ENCODE data around the gene ADCY4. TPM values are rescaled to one million over a fixed set of nuclear protein-coding genes. Genes with fewer than 3 reads are reported as not detected.

Gene ADCY4
- total RNA-seq, 2 donors from 2014 or later: 10.6 to 14.8 TPM

DNA sequence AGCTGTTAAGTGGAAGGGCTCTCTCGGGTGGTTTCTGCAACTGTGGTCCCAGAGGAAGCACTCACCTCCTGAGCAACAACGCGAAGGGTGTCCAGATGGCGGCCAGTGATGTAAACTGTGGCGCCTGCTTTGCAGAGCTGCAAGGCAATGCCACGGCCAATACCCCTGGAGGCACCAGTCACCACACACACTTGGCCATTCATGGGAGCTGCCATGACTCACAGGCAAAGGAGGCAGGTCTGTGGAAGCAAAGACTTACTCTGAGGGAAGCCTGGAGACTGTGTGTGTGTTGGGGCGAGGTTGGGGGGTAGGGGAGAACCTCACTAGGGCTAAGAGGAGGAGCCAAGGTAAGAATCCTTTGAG lies 36.0 kb downstream of the ADCY4 start:
- H3K9me3 ChIP-seq: no peaks in the 10 kb centered on the region
- peak; percentile 6 for ATAC-seq
- no peak for TF ChIP-seq POLR2A (IDR thresholded peaks at IDR 0.05)
- TF ChIP-seq, protein P1, sequence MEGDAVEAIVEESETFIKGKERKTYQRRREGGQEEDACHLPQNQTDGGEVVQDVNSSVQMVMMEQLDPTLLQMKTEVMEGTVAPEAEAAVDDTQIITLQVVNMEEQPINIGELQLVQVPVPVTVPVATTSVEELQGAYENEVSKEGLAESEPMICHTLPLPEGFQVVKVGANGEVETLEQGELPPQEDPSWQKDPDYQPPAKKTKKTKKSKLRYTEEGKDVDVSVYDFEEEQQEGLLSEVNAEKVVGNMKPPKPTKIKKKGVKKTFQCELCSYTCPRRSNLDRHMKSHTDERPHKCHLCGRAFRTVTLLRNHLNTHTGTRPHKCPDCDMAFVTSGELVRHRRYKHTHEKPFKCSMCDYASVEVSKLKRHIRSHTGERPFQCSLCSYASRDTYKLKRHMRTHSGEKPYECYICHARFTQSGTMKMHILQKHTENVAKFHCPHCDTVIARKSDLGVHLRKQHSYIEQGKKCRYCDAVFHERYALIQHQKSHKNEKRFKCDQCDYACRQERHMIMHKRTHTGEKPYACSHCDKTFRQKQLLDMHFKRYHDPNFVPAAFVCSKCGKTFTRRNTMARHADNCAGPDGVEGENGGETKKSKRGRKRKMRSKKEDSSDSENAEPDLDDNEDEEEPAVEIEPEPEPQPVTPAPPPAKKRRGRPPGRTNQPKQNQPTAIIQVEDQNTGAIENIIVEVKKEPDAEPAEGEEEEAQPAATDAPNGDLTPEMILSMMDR (IDR thresholded peaks at IDR 0.05): no peak
- peak overlapping the region; percentile 89 to 95 for H3K4me3 ChIP-seq
- H3K4me1 ChIP-seq: peaks cover 45% of the 10 kb centered on the region
- H3K27ac ChIP-seq: peak overlapping the region; percentile 61 to 91 (median 85)
- intact Hi-C loops (cut with DNase I): no loop called here
- peak in 1 of 4 donors; percentile 32 for DNase-seq
- WGBS, 2 donors: 17 to 25% methylated on average over 7 of the region's 7 CpGs
- H3K36me3 ChIP-seq (replicated peaks in 1 of 2; ENCODE audit: insufficient read depth in 1 of 2, low read depth in 2 of 2): peaks cover 0 to 18% of the 10 kb centered on the region in 2 donors
- no peaks in the 10 kb centered on the region for H3K27me3 ChIP-seq

DNA sequence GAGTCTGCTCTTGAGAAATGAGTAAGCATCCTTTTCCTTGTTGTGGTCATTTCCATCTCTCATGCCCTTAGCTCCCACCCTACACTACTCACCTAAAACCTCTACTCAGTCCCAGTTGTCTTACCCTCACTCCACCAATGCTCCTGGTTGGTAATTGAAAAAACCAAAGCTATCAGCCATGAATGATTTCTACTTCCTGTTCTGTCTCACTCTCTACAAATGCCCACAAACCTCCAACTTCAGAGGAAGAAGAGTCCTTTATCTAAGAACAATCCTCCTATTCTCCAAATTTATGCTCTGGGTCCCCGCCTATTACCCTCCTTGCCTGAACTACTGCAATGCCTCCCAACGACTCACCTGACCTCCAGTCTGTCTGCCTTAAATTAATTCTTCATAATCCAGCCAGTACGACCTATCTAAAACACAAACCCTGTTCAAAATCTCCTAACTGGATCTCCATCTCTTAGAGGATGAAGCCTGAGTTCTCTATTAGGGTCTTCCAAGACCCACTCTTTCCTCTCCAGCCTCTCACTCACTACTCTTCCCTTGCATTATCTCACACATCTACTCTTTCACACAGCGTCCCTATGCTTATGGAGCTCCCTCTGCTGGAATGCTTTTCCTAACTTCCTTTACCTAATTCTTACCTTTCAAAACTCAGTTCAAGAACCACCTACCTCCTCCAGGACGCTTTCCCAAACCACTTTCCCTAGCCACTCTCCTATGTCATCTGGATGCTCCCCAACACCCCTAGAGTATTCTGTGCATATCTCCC lies 37.5 kb downstream of the ADCY4 start:
- WGBS, 2 donors: 26 to 27% methylated on average over 5 of the region's 5 CpGs
- DNase-seq (no peak), ATAC-seq (no peak)
- H3K27ac ChIP-seq: peak overlapping the region in 2 of 4 donors; percentile 20 to 22
- no peak for TF ChIP-seq POLR2A (IDR thresholded peaks at IDR 0.05)
- TF ChIP-seq, protein P1 (IDR thresholded peaks at IDR 0.05): peak; percentile 18 to 69 (median 47)
- intact Hi-C loops (cut with DNase I): no loop called here
- no peak overlapping the region for H3K4me3 ChIP-seq
- H3K9me3 ChIP-seq: no peaks in the 10 kb centered on the region
- peaks cover 0 to 6% of the 10 kb centered on the region in 2 donors for H3K36me3 ChIP-seq (replicated peaks in 1 of 2; ENCODE audit: insufficient read depth in 1 of 2, low read depth in 2 of 2)
- H3K4me1 ChIP-seq: peaks cover 45% of the 10 kb centered on the region
- H3K27me3 ChIP-seq: no peaks in the 10 kb centered on the region

DNA sequence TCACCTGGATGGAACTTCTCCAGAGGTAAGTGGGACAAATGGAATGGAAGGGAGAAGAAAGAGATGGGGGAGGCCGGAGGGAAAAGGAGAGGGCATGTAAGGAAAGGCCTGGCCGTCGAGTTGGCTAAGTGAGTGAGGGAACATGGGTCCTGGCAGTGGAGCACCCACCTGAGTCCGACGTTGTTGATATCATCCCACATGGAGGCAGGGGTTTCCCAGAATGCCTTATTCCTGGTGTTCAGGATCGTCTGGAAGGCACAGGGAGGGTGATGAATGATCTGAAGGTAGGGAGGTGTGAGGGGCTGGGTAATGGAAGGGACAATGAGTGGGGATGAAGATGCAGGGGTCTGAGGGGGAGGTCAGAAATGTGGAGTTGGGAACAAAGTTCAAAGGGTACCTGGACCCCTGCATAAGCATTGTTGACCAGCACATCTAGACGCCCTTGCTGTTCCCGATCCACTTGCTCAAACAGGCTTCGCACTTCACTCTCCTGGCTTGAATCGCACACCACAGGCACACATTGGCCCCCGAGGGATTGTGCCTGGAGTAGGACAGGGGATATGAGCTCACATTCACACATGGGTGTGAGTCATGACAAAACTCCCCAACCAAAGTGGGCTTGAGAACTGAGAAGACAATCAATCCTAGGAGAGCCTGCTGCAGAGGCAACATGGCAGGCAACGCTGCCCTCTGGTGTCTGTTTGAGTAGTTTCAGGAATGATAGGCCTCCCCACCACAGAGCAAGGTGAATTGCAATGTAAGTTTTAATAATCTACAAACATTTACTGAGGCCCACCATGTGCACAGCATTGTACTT lies 38.3 kb downstream of the ADCY4 start:
- no peak overlapping the region for H3K4me3 ChIP-seq
- peaks cover 43% of the 10 kb centered on the region for H3K4me1 ChIP-seq
- intact Hi-C loops (cut with DNase I): no loop called here
- no peaks in the 10 kb centered on the region for H3K27me3 ChIP-seq
- DNase-seq (peak; percentile 67 to 75 (median 71)), ATAC-seq (peak; percentile 56)
- TF ChIP-seq POLR2A (IDR thresholded peaks at IDR 0.05): no peak
- TF ChIP-seq, protein P1 (IDR thresholded peaks at IDR 0.05): peak; percentile 57 to 85 (median 75)
- H3K36me3 ChIP-seq (replicated peaks in 1 of 2; ENCODE audit: insufficient read depth in 1 of 2, low read depth in 2 of 2): no peaks in the 10 kb centered on the region
- 59 to 64% methylated on average over 12 of the region's 12 CpGs for WGBS, 2 donors
- H3K27ac ChIP-seq: peak overlapping the region in 2 of 4 donors; percentile 20 to 22
- H3K9me3 ChIP-seq: no peaks in the 10 kb centered on the region

DNA sequence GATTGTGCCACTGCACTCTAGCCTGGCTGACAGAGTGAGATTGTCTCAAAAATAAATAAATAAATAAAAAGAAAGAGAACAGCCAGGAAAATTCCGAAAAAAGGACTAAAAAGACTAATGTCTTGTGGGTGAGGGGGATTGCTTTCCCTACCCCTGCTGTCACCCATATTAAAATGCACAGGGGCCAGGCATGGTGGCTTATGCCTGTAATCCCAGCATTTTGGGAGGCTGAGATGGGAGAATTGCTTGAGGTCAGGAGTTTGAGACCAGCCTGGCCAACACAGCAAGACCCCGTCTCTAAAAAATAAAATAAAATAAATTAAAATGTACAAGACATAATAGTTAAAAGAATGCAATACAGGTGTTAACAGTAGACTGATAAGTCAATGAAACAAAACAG lies 41.3 kb downstream of the ADCY4 start:
- WGBS, 2 donors: 83 to 93% methylated on average over 2 of the region's 2 CpGs
- H3K27me3 ChIP-seq: no peaks in the 10 kb centered on the region
- no peaks in the 10 kb centered on the region for H3K9me3 ChIP-seq
- H3K27ac ChIP-seq: no peak overlapping the region
- H3K4me3 ChIP-seq: no peak overlapping the region
- intact Hi-C loops (cut with DNase I): no loop called here
- TF ChIP-seq, protein P1 (IDR thresholded peaks at IDR 0.05): no peak
- H3K4me1 ChIP-seq: peaks cover 19% of the 10 kb centered on the region
- H3K36me3 ChIP-seq (replicated peaks in 1 of 2; ENCODE audit: insufficient read depth in 1 of 2, low read depth in 2 of 2): peaks cover 0 to 6% of the 10 kb centered on the region in 2 donors
- ATAC-seq (no peak), DNase-seq (no peak)

Measured in body of pancreas (tissue), 4 donors.